GM06990 (cell line): ENCODE measurements around the gene MAFB.

ENCODE experiments used
- DNase-seq: peaks from one replicate; pipeline ENCODE4 v3.0.0-alpha.2; 2011; ENCODE audit not compliant: insufficient read length; ENCODE audit errors: extremely low read depth
- H3K27me3 ChIP-seq: replicated peaks from 2 replicates; pipeline ENCODE4 v1.6.0; 2011; ENCODE audit warnings: low read length; ENCODE audit not compliant: control insufficient read depth, insufficient read depth
- H3K36me3 ChIP-seq: 2 replicates; pipeline ENCODE4 v1.5.1; 2011; ENCODE audit warnings: low read length; ENCODE audit not compliant: control insufficient read depth, insufficient read depth
- H3K4me3 ChIP-seq: replicated peaks from 2 replicates; pipeline ENCODE4 v1.5.1; 2011; ENCODE audit warnings: low read depth, mild to moderate bottlenecking, control low read depth, low read length
- TF ChIP-seq, protein P1 (sequence below): IDR thresholded peaks from 2 replicates; pipeline ENCODE4 v1.5.1; 2011; ENCODE audit warnings: low read length, control low read depth, mild to moderate bottlenecking, inconsistent platforms; ENCODE audit not compliant: insufficient read depth, poor library complexity, severe bottlenecking

MAFB gene

DNA sequence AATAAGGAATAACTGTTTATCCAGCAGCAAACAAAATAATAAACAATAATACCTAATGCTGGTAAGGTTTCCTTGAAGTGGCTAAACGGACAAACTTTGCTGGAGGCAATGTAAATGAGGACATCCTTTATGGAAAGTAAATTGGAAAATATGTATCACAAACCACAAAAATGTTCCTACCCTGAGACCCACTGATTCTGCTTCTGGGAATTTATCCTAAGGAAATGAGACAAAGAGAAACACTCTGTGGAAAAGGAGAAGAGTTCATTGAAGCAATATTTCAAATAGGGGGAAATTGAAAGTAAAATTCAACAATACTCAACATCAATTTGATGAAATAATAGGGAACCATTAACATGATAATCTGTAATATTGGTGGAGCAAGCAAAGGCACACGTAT, 37.9 kb downstream of the MAFB start:
- no peak overlapping the region for H3K4me3 ChIP-seq
- no peak for DNase-seq
- no peaks in the 10 kb centered on the region for H3K36me3 ChIP-seq
- TF ChIP-seq, protein P1, sequence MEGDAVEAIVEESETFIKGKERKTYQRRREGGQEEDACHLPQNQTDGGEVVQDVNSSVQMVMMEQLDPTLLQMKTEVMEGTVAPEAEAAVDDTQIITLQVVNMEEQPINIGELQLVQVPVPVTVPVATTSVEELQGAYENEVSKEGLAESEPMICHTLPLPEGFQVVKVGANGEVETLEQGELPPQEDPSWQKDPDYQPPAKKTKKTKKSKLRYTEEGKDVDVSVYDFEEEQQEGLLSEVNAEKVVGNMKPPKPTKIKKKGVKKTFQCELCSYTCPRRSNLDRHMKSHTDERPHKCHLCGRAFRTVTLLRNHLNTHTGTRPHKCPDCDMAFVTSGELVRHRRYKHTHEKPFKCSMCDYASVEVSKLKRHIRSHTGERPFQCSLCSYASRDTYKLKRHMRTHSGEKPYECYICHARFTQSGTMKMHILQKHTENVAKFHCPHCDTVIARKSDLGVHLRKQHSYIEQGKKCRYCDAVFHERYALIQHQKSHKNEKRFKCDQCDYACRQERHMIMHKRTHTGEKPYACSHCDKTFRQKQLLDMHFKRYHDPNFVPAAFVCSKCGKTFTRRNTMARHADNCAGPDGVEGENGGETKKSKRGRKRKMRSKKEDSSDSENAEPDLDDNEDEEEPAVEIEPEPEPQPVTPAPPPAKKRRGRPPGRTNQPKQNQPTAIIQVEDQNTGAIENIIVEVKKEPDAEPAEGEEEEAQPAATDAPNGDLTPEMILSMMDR: no peak
- H3K27me3 ChIP-seq: no peaks in the 10 kb centered on the region; the same call in 1 of the 2 replicates

DNA sequence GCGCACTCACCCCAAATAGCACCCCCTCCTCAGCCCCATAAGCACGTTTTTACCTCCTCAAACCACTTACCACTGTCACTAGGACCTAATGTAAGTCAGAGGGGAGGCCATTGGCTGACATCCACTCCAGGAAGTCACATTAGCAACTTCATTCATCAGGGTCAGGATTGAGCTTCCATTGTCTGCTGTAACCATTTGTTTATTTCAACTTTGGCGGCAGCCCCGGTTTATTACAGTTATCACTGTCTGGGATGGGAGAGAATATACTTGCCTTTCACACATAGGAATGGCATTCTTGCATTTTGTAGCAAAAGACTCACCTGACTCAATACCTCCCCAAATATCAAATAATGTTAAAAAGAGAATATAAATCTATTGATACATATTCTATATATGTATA, 38.3 kb downstream of the MAFB start:
- Histone ChIP-seq H3K4me3 (no peak overlapping the region), H3K36me3 (no peaks in the 10 kb centered on the region), H3K27me3 (no peaks in the 10 kb centered on the region; the same call in 1 of the 2 replicates)
- TF ChIP-seq, protein P1: no peak
- DNase-seq: no peak

DNA sequence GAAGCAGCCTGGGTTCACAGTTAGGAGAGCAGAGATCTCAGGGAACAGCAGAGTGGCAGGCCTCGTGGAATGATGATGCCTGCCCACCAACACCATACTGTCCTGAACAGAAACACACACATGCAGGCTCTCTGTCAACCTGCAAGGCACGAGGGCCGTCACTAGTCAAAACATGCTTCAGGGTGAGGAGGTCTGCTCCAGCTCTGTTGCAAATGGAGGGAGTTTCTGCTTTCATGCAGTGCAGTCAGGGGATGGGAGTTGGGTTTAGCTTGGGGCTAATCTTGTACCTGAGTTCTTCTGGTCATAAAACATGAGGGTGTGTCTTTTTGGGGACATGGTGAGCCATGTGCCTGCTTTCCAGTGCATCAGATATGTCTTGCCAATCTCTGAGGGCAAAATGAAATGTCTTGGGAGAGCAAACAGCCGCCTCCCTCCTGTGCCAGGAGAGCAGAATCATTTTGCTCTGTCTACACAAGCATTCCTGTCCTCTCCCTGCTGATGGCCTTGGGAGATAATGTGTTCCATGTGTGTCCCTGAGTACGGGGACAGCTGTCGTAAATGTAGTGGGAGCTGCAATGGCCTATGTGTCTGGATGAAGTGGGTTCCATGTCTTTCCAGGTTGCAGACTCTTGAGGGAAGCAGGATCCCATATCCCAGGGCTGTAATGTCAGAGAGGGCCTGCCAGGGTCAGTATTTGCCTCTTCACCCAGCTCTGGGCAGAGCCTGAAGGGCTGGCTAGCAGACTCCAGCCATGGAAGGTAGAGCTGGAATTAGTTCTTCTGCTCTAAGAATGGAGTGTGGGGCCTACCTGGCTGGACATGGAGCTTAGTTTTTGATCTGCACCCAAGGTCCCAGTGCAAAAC, 40.6 kb downstream of the MAFB start:
- Histone ChIP-seq H3K4me3 (no peak overlapping the region), H3K27me3 (peaks cover 2% of the 10 kb centered on the region; the same call in 1 of the 2 replicates), H3K36me3 (no peaks in the 10 kb centered on the region)
- TF ChIP-seq, protein P1: no peak
- DNase-seq: no peak

DNA sequence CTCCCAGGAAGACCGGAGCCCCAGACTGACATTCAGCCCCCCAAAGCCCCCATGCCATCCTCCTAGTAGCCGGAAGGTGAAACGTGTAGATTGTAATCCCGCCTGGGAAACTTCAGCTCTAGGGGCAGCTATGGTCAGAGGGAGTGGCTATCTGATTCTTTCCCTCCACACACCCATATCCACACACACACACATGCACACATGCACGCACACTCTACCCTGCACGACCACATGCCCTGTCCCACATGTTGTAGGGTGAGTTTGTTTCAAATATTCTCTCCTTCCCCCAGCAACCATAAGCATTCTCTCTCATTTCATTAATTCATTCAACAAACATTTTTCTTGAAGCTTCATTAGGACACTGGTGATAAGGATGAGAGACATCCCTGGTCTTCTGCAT, 42.2 kb downstream of the MAFB start:
- Histone ChIP-seq H3K27me3 (peaks cover 2% of the 10 kb centered on the region), H3K36me3 (no peaks in the 10 kb centered on the region), H3K4me3 (no peak overlapping the region)
- TF ChIP-seq, protein P1: no peak
- no peak for DNase-seq

DNA sequence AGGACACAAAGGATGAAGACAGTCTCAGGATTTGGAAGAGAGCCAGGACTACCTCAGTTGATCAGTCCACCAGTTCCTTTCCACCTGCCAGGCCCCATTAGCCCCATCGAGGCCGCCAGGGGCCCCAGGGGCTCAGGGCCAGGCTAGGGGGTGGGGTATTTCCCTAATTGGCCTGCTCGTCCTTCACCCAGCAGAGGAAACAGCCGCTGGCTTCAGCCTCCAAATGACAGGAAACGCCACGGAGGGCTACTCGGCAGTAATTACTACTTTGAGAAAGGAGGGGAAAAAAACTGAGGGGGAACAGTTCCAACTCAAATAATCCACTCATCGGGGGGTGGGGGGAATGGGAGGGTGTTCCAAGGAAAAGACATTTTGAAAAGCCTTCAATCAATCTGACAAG, 42.7 kb downstream of the MAFB start:
- Histone ChIP-seq H3K4me3 (no peak overlapping the region), H3K27me3 (peaks cover 2% of the 10 kb centered on the region), H3K36me3 (no peaks in the 10 kb centered on the region)
- DNase-seq: no peak
- TF ChIP-seq, protein P1: no peak
